Daoy (cell line): ENCODE data around the gene TRIM41. TPM values are rescaled to one million over a fixed set of nuclear protein-coding genes. Genes with fewer than 3 reads are reported as not detected.

Experiments
- DNase-seq: peaks from one replicate; pipeline ENCODE4 v3.0.0-alpha.2; 2015; ENCODE audit warnings: low read depth
- total RNA-seq: library from RNA; depleted of rRNA; stranded (reverse); fragments of >200 nt; shearing (Covaris generic); gene quantifications from 2 replicates; pipeline ENCODE4 v1.2.3, GENCODE V29; 2014

The TRIM41 gene
- total RNA-seq, 1 experiment from 2014 or later = 23.3 TPM

GRCh38 chr5:181231432-181231831, 8.4 kb downstream of the TRIM41 start:
- no peak for DNase-seq

- DNase-seq = no peak
Observed at GRCh38 chr5:181232593-181232992, 9.5 kb downstream of the TRIM41 start.

GRCh38 chr5:181233088-181233800, 10.2 kb downstream of the TRIM41 start:
- DNase-seq = no peak

- DNase-seq = no peak
Observed at GRCh38 chr5:181233801-181234454, 10.8 kb downstream of the TRIM41 start.

GRCh38 chr5:181234455-181235306, 11.6 kb downstream of the TRIM41 start:
- DNase-seq = peak; percentile 35

GRCh38 chr5:181235323-181235688, 12.2 kb downstream of the TRIM41 start:
- peak; percentile 34 for DNase-seq

- DNase-seq = peak; percentile 27
Observed at GRCh38 chr5:181235689-181236366, 12.7 kb downstream of the TRIM41 start.

GRCh38 chr5:181236471-181236870, 13.4 kb downstream of the TRIM41 start:
- no peak for DNase-seq

- DNase-seq = no peak
Observed at GRCh38 chr5:181236954-181237641, 14.0 kb downstream of the TRIM41 start.

GRCh38 chr5:181237729-181238385, 14.8 kb downstream of the TRIM41 start:
- DNase-seq = no peak

- no peak for DNase-seq
Observed at GRCh38 chr5:181239062-181239663, 16.1 kb downstream of the TRIM41 start.

GRCh38 chr5:181241393-181241975, 18.4 kb downstream of the TRIM41 start:
- peak; percentile 81 for DNase-seq

GRCh38 chr5:181242031-181242451, 19.0 kb downstream of the TRIM41 start:
- no peak for DNase-seq

GRCh38 chr5:181243018-181243563, 20.0 kb downstream of the TRIM41 start:
- DNase-seq = no peak

GRCh38 chr5:181243564-181244343, 20.7 kb downstream of the TRIM41 start, which contains the start of gene RACK1:
RACK1 (minus strand) TSS chr5:181243906; CDS start chr5:181243800, 106 bp downstream.
- peak; percentile 90 for DNase-seq

GRCh38 chr5:181245427-181246275, 22.6 kb downstream of the TRIM41 start:
- DNase-seq = peak; percentile 26

- peak; percentile 94 for DNase-seq
Observed at GRCh38 chr5:181246276-181247049, 23.4 kb downstream of the TRIM41 start.
